Measurements from ENCODE around the gene LSM11.

Gene LSM11

GRCh38 chr5:157735991-157736390 lies 7.5 kb upstream of the LSM11 start:
- no peak for DNase-seq

GRCh38 chr5:157739388-157740228 lies 3.9 kb upstream of the LSM11 start:
- no peak for DNase-seq

GRCh38 chr5:157740229-157740610 lies 3.3 kb upstream of the LSM11 start:
- no peak for DNase-seq

- no peak for DNase-seq
Measured at GRCh38 chr5:157741131-157741530, 2.4 kb upstream of the LSM11 start.

- peak; percentile 5 for DNase-seq
Measured at GRCh38 chr5:157744051-157745011, 819 bp downstream of the LSM11 start.

GRCh38 chr5:157745041-157745456 lies 1.5 kb downstream of the LSM11 start:
- no peak for DNase-seq

GRCh38 chr5:157747173-157747740 lies 3.7 kb downstream of the LSM11 start:
- DNase-seq: no peak

- DNase-seq: no peak
Measured at GRCh38 chr5:157747766-157748700, 4.5 kb downstream of the LSM11 start.

- DNase-seq: no peak
Measured at GRCh38 chr5:157748760-157749461, 5.4 kb downstream of the LSM11 start.

- no peak for DNase-seq
Measured at GRCh38 chr5:157749462-157749799, 5.9 kb downstream of the LSM11 start.

GRCh38 chr5:157750320-157750719 lies 6.8 kb downstream of the LSM11 start:
- DNase-seq: no peak

GRCh38 chr5:157756122-157756521 lies 12.6 kb downstream of the LSM11 start:
- DNase-seq: no peak

GRCh38 chr5:157758706-157759105 lies 15.2 kb downstream of the LSM11 start:
- DNase-seq: no peak

- no peak for DNase-seq
Measured at GRCh38 chr5:157761690-157762621, 18.4 kb downstream of the LSM11 start.

- no peak for DNase-seq
Measured at GRCh38 chr5:157764531-157764930, 21.0 kb downstream of the LSM11 start.

GRCh38 chr5:157766442-157766841 lies 22.9 kb downstream of the LSM11 start:
- DNase-seq: no peak

- DNase-seq: no peak
Measured at GRCh38 chr5:157766902-157767301, 23.4 kb downstream of the LSM11 start.

- DNase-seq: no peak
Measured at GRCh38 chr5:157767689-157768088, 24.2 kb downstream of the LSM11 start.

GRCh38 chr5:157770665-157771064 lies 27.2 kb downstream of the LSM11 start:
- no peak for DNase-seq

GRCh38 chr5:157772127-157772526 lies 28.6 kb downstream of the LSM11 start:
- no peak for DNase-seq
